IMR-90 (cell line): ENCODE results near the gene AGAP1. TPM values are rescaled to one million over a fixed set of nuclear protein-coding genes. Genes with fewer than 3 reads are reported as not detected.

Experiments
- ATAC-seq: fragments of 200-7000 bp; cut with Tn5 transposase; 2 replicates; pipeline ENCODE4 v1.9.1; 2020; ENCODE audit warnings: low read depth, mild to moderate bottlenecking, moderate library complexity
- BruUV-seq: library from RNA; stranded (reverse); fragments of 400-500 nt; replicated peaks from 2 replicates; lab custom pipeline; 2021; lab: Mats Ljungman, UMichigan
- CTCF ChIA-PET: fragments of 300-600 bp; formaldehyde crosslinking; extraction: SDS; loops from one replicate; lab custom pipeline; 2021; ENCODE audit warnings: antibody characterized with exemption; lab: Yijun Ruan, JAX
- POLR2A ChIA-PET: fragments of 300-600 bp; sonication (Branson Sonifier 250); formaldehyde crosslinking; loops from one replicate; lab custom pipeline; 2022; ENCODE audit warnings: antibody characterized with exemption; ENCODE audit not compliant: unreplicated experiment; lab: Charles Lee
- DNase-seq: peaks from one replicate; pipeline ENCODE4 v3.0.0; 2013
- H2AFZ ChIP-seq: replicated peaks from 2 replicates; pipeline ENCODE3; 2013; ENCODE audit warnings: low read length, mild to moderate bottlenecking; ENCODE audit not compliant: poor library complexity
- H2AK5ac ChIP-seq: 2 replicates; pipeline ENCODE4 v1.6.1; 2013; ENCODE audit warnings: low read depth, low read length, inconsistent platforms
- H2AK9ac ChIP-seq: replicated peaks from 2 replicates; pipeline ENCODE3; 2013; ENCODE audit warnings: mild to moderate bottlenecking, low read depth, low read length, moderate library complexity; ENCODE audit not compliant: poor library complexity
- H2BK120ac ChIP-seq: 2 replicates; pipeline ENCODE4 v1.6.1; 2013; ENCODE audit warnings: low read depth, low read length, inconsistent platforms
- H2BK15ac ChIP-seq: 3 replicates; pipeline ENCODE4 v1.6.1; 2013; ENCODE audit warnings: low read depth, low read length, inconsistent platforms
- H2BK20ac ChIP-seq: 2 replicates; pipeline ENCODE4 v1.6.1; 2013; ENCODE audit warnings: low read depth, mild to moderate bottlenecking, inconsistent platforms, low read length, moderate library complexity
- H2BK5ac ChIP-seq: 2 replicates; pipeline ENCODE4 v1.6.1; 2013; ENCODE audit warnings: mild to moderate bottlenecking, low read depth, low read length, inconsistent platforms; ENCODE audit not compliant: poor library complexity, severe bottlenecking
- H3K14ac ChIP-seq: replicated peaks from 2 replicates; pipeline ENCODE4 v1.6.1; 2013; ENCODE audit warnings: low read depth, low read length, inconsistent platforms
- H3K18ac ChIP-seq: 2 replicates; pipeline ENCODE4 v1.6.1; 2013; ENCODE audit warnings: low read depth, low read length, control low read depth
- H3K23ac ChIP-seq: 2 replicates; pipeline ENCODE4 v1.6.1; 2013; ENCODE audit warnings: low read depth, low read length, inconsistent platforms
- H3K27ac ChIP-seq: 2 replicates; pipeline ENCODE4 v1.5.1; 2013; ENCODE audit warnings: mild to moderate bottlenecking, control low read depth, low read length; ENCODE audit not compliant: insufficient read depth
- H3K27me3 ChIP-seq: 2 replicates; pipeline ENCODE4 v1.6.1; 2013; ENCODE audit warnings: low read length; ENCODE audit not compliant: control insufficient read depth, insufficient read depth
- H3K36me3 ChIP-seq: 2 replicates; pipeline ENCODE4 v1.6.1; 2013; ENCODE audit warnings: low read length, mixed read lengths; ENCODE audit not compliant: control insufficient read depth, insufficient read depth
- H3K4ac ChIP-seq: 2 replicates; pipeline ENCODE4 v1.6.1; 2013; ENCODE audit warnings: low read depth, low read length, inconsistent platforms
- H3K4me1 ChIP-seq: 2 replicates; pipeline ENCODE4 v1.6.1; 2013; ENCODE audit warnings: low read length, mixed read lengths; ENCODE audit not compliant: control insufficient read depth, insufficient read depth
- H3K4me2 ChIP-seq: 2 replicates; pipeline ENCODE4 v1.6.1; 2013; ENCODE audit warnings: low read depth, mild to moderate bottlenecking, control low read depth, low read length, moderate library complexity
- H3K4me3 ChIP-seq: 2 replicates; pipeline ENCODE4 v1.5.1; 2013; ENCODE audit warnings: low read depth, mild to moderate bottlenecking, control low read depth, low read length, moderate library complexity; ENCODE audit not compliant: insufficient read depth
- H3K56ac ChIP-seq: 2 replicates; pipeline ENCODE4 v1.6.1; 2013; ENCODE audit warnings: low read length, inconsistent platforms; ENCODE audit not compliant: insufficient read depth; ENCODE audit errors: extremely low read depth
- H3K79me1 ChIP-seq, 2 experiments: 2 replicates each; pipeline ENCODE4 v1.6.1; 2013; ENCODE audit warnings: low read length in 2 of 2, inconsistent platforms in 1 of 2, low read depth in 1 of 2
- H3K9ac ChIP-seq: 2 replicates; pipeline ENCODE4 v1.6.1; 2013; ENCODE audit warnings: low read depth, low read length, control low read depth
- H3K9me1 ChIP-seq: 2 replicates; pipeline ENCODE4 v1.6.1; 2013; ENCODE audit warnings: low read length, inconsistent platforms; ENCODE audit not compliant: insufficient read depth
- H3K9me3 ChIP-seq: 2 replicates; pipeline ENCODE4 v1.6.1; 2013; ENCODE audit warnings: low read length; ENCODE audit not compliant: control insufficient read depth, insufficient read depth
- H4K20me1 ChIP-seq: 2 replicates; pipeline ENCODE4 v1.6.1; 2013; ENCODE audit warnings: low read length, inconsistent platforms; ENCODE audit not compliant: insufficient read depth
- H4K5ac ChIP-seq: 2 replicates; pipeline ENCODE4 v1.6.1; 2013; ENCODE audit warnings: mild to moderate bottlenecking, low read depth, low read length, control low read depth
- H4K8ac ChIP-seq, 2 experiments: 2 replicates each; pipeline ENCODE4 v1.6.1; 2013; ENCODE audit warnings: low read depth in 2 of 2, low read length in 2 of 2, control low read depth in 1 of 2, inconsistent platforms in 1 of 2
- H4K91ac ChIP-seq: 2 replicates; pipeline ENCODE4 v1.6.1; 2013; ENCODE audit warnings: low read depth, low read length, inconsistent platforms; ENCODE audit not compliant: insufficient read depth
- CEBPB ChIP-seq: IDR thresholded peaks from 2 replicates; pipeline ENCODE4 v1.6.1; 2012; ENCODE audit warnings: low read depth, low read length, improper control_type of control experiment
- FOS ChIP-seq: fragments of 150-350 bp; IDR thresholded peaks from 2 replicates; pipeline ENCODE4 v1.6.1; 2016; ENCODE audit warnings: low read depth, low read length
- NFE2L2 ChIP-seq: fragments of 150-350 bp; IDR thresholded peaks from 2 replicates; pipeline ENCODE4 v1.6.1; 2016; ENCODE audit warnings: low read depth, mild to moderate bottlenecking, low read length
- RAD21 ChIP-seq: IDR thresholded peaks from 2 replicates; pipeline ENCODE4 v1.6.1; 2012; ENCODE audit warnings: low read length, improper control_type of control experiment
- RFX5 ChIP-seq: IDR thresholded peaks from 2 replicates; pipeline ENCODE4 v1.8.0; 2012; ENCODE audit warnings: low read depth, mild to moderate bottlenecking, low read length, moderate library complexity
- WGBS, 2 experiments: methylation state at CpG; one replicate each; pipeline versions ENCODE4 v1.1.5 to v1.1.7; 2013; ENCODE audit warnings: missing lambda C conversion rate in 2 of 2; ENCODE audit not compliant: insufficient read length in 1 of 2; ENCODE audit errors: extremely low coverage in 2 of 2; 5-methylcytosine and 5-hydroxymethylcytosine counted together
- dilution Hi-C: fragments of 300-500 bp; cut with HindIII; formaldehyde crosslinking; loops from one replicate; pipeline ENCODE4 v1.14.3; 2018; ENCODE audit warnings: low sequenced_read_pairs; ENCODE audit not compliant: unreplicated experiment
- in situ Hi-C: fragments of 300-500 bp; cut with MboI; formaldehyde crosslinking; loops from 3 replicates; pipeline ENCODE4 v1.14.3; 2019; ENCODE audit warnings: low sequenced_read_pairs, inconsistent platforms, mixed read lengths
- intact Hi-C: fragments of 100-400 bp; cut with micrococcal nuclease; formaldehyde crosslinking; loops from 2 replicates; pipeline ENCODE4 v1.10.0; 2022
- polyA plus RNA-seq, 3 experiments: library from polyadenylated mRNA; depleted of rRNA; stranded (reverse); fragments of >200 nt; gene quantifications; 2 replicates each; pipeline ENCODE4 v1.2.3, GENCODE V29; 2012; ENCODE audit warnings: low replicate concordance in 1 of 3
- total RNA-seq: library from RNA; depleted of rRNA; stranded (reverse); fragments of >200 nt; gene quantifications from 2 replicates; pipeline ENCODE4 v1.2.3, GENCODE V29; 2012

AGAP1 gene
- total and polyA plus RNA-seq, 2 of the 4 experiments (the other 2 are of a cell fraction), result 15.1 to 16.4 TPM

- no peak for ATAC-seq
Observed at GRCh38 chr2:236065314-236066160, 571.7 kb downstream of the AGAP1 start.

More at GRCh38 chr2:236065314-236066160, 571.7 kb downstream of the AGAP1 start:
- H3K9me3 ChIP-seq, result no peaks in the 10 kb centered on the region
- no peak overlapping the region for H3K4ac ChIP-seq
- H2BK120ac ChIP-seq, result no peak overlapping the region
- no peak overlapping the region for H2BK5ac ChIP-seq
- no peak for TF ChIP-seq RAD21
- no peak for TF ChIP-seq RFX5
- TF ChIP-seq NFE2L2, result no peak
- TF ChIP-seq CEBPB, result no peak
- no peak for TF ChIP-seq FOS
- H3K4me3 ChIP-seq, result no peak overlapping the region
- H3K27ac ChIP-seq, result no peak overlapping the region
- DNase-seq, result no peak
- H3K9me1 ChIP-seq, result no peaks in the 10 kb centered on the region; the same call in 1 of the 2 replicates
- H3K36me3 ChIP-seq, result 0 out of 2 replicates have a peak, but pooled peaks cover 1% of the 10 kb centered on the region
- no peak overlapping the region for H2AK9ac ChIP-seq
- no peak overlapping the region for H3K56ac ChIP-seq
- no TSS peak for BruUV-seq
- H3K23ac ChIP-seq, result no peak overlapping the region
- no peaks in the 10 kb centered on the region for H3K27me3 ChIP-seq
- no CpG with 5 or more reads among the region's 15 CpGs for WGBS, 2 experiments
- dilution Hi-C loops, result no loop called here
- H4K8ac ChIP-seq, result no peak overlapping the region
- no peak overlapping the region for H4K5ac ChIP-seq
- no peaks in the 10 kb centered on the region for H3K4me1 ChIP-seq
- H3K14ac ChIP-seq, result no peak overlapping the region
- H2AFZ ChIP-seq, result no peak overlapping the region
- no peak overlapping the region for H3K9ac ChIP-seq
- POLR2A ChIA-PET, result no interaction called here
- no peak overlapping the region for H3K4me2 ChIP-seq
- H4K20me1 ChIP-seq, result no peaks in the 10 kb centered on the region
- in situ Hi-C loops, result no loop called here
- intact Hi-C loops, result no loop called here
- H4K91ac ChIP-seq, result no peak overlapping the region
- no peak overlapping the region for H3K18ac ChIP-seq
- H2BK20ac ChIP-seq, result no peak overlapping the region
- H3K79me1 ChIP-seq, result no peaks in the 10 kb centered on the region
- CTCF ChIA-PET, result no interaction called here
- no peak overlapping the region for H2BK15ac ChIP-seq
- H2AK5ac ChIP-seq, result no peak overlapping the region
